HepG2 (cell line): ENCODE results near the gene KRTAP5-4. TPM values are rescaled to one million over a fixed set of nuclear protein-coding genes. Genes with fewer than 3 reads are reported as not detected.

Experiments used
- ARNTL ChIP-seq: sonication (generic); formaldehyde crosslinking; IDR thresholded peaks from 2 replicates; pipeline ENCODE4 v1.4.0; 2020; ENCODE audit warnings: mild to moderate bottlenecking, missing genetic modification reagents
- ATAD3A ChIP-seq: sonication (generic); formaldehyde crosslinking; IDR thresholded peaks from 2 replicates; pipeline ENCODE4 v1.4.0; 2020; ENCODE audit warnings: missing genetic modification reagents
- HNF4A ChIP-seq: sonication (generic); formaldehyde crosslinking; IDR thresholded peaks from 2 replicates; pipeline ENCODE4 v1.4.0; 2020; ENCODE audit warnings: missing genetic modification reagents
- HNRNPLL ChIP-seq: fragments of 200-400 bp; formaldehyde crosslinking; IDR thresholded peaks from 2 replicates; pipeline ENCODE4 v1.6.1; 2017; ENCODE audit warnings: mild to moderate bottlenecking, low read depth, low read length; ENCODE audit not compliant: poor library complexity, severe bottlenecking
- JUND ChIP-seq: sonication (generic); formaldehyde crosslinking; IDR thresholded peaks from 2 replicates; pipeline ENCODE4 v1.8.0; 2022; ENCODE audit warnings: mild to moderate bottlenecking, missing genetic modification reagents
- LCORL ChIP-seq, 2 experiments: fragments of 450-650 bp in 1 of 2; sonication (generic) in 1 of 2; formaldehyde crosslinking in 1 of 2; IDR thresholded peaks; 2 replicates each; pipeline versions ENCODE4 v1.5.0 to v1.6.1; 2017 to 2020; ENCODE audit warnings: antibody characterized with exemption in 1 of 2, missing genetic modification reagents in 1 of 2
- MED13 ChIP-seq: sonication (generic); formaldehyde crosslinking; IDR thresholded peaks from 2 replicates; pipeline ENCODE4 v1.5.0; 2020; ENCODE audit warnings: missing genetic modification reagents
- PHF21A ChIP-seq: sonication (generic); formaldehyde crosslinking; IDR thresholded peaks from 2 replicates; pipeline ENCODE4 v1.5.0; 2020; ENCODE audit warnings: mild to moderate bottlenecking, missing genetic modification reagents
- RXRB ChIP-seq: IDR thresholded peaks from 2 replicates; pipeline ENCODE4 v1.6.1; 2016; ENCODE audit warnings: borderline replicate concordance, missing genetic modification reagents, missing compliant biosample characterization
- SAFB2 ChIP-seq: sonication (generic); formaldehyde crosslinking; IDR thresholded peaks from 2 replicates; pipeline ENCODE4 v1.5.1; 2020; ENCODE audit warnings: missing genetic modification reagents, low read depth, mild to moderate bottlenecking, borderline replicate concordance
- TBX2 ChIP-seq: sonication (generic); formaldehyde crosslinking; IDR thresholded peaks from 2 replicates; pipeline ENCODE4 v1.5.0; 2020; ENCODE audit warnings: missing genetic modification reagents, mild to moderate bottlenecking, borderline replicate concordance
- TCF7 ChIP-seq: sonication (generic); IDR thresholded peaks from 2 replicates; pipeline ENCODE4 v1.6.1; 2016; ENCODE audit warnings: antibody characterized with exemption, low read depth
- ZBTB39 ChIP-seq: sonication (generic); formaldehyde crosslinking; IDR thresholded peaks from 2 replicates; pipeline ENCODE4 v1.5.0; 2020; ENCODE audit warnings: missing genetic modification reagents
- ZBTB43 ChIP-seq: sonication (generic); formaldehyde crosslinking; conservative IDR thresholded peaks from 2 replicates; pipeline ENCODE4 v1.4.0; 2020; ENCODE audit warnings: missing genetic modification reagents
- ZFAT ChIP-seq: sonication (generic); formaldehyde crosslinking; conservative IDR thresholded peaks from 2 replicates; pipeline ENCODE4 v1.8.1; 2023; ENCODE audit warnings: missing genetic modification reagents, inconsistent platforms
- ZFX ChIP-seq: sonication (generic); formaldehyde crosslinking; IDR thresholded peaks from 2 replicates; pipeline ENCODE4 v1.4.0; 2020; ENCODE audit warnings: mild to moderate bottlenecking, low read depth, missing genetic modification reagents, moderate library complexity
- ZKSCAN1 ChIP-seq: fragments of 150-350 bp; IDR thresholded peaks from 2 replicates; pipeline ENCODE4 v1.6.1; 2014; ENCODE audit warnings: low read length
- ZNF180 ChIP-seq: sonication (generic); formaldehyde crosslinking; IDR thresholded peaks from 2 replicates; pipeline ENCODE4 v1.4.0; 2020; ENCODE audit warnings: low read depth, missing genetic modification reagents, borderline replicate concordance
- ZNF362 ChIP-seq: sonication (generic); formaldehyde crosslinking; IDR thresholded peaks from 2 replicates; pipeline ENCODE4 v1.4.0; 2020; ENCODE audit warnings: missing genetic modification reagents, mild to moderate bottlenecking, borderline replicate concordance
- ZNF44 ChIP-seq: sonication (generic); formaldehyde crosslinking; IDR thresholded peaks from 2 replicates; pipeline ENCODE4 v1.5.1; 2020; ENCODE audit warnings: mild to moderate bottlenecking, missing genetic modification reagents
- ZNF580 ChIP-seq: IDR thresholded peaks from 2 replicates; pipeline ENCODE4 v1.6.1; 2016; ENCODE audit warnings: low read depth, borderline replicate concordance
- ZNF670 ChIP-seq: sonication (generic); formaldehyde crosslinking; IDR thresholded peaks from 2 replicates; pipeline ENCODE4 v1.8.0; 2022; ENCODE audit warnings: mild to moderate bottlenecking, missing genetic modification reagents, borderline replicate concordance
- polyA plus RNA-seq, 8 experiments: library from polyadenylated mRNA; depleted of rRNA in 3 of 8; stranded (reverse) in 7 of 8; unstranded in 1 of 8; fragments of >200 nt; fragmentation: Illumina TruSeq in 4 of 8; extraction: Trizol in 4 of 8; gene quantifications; 2 replicates each; pipeline versions ENCODE4 v1.2.1 to v1.2.3, GENCODE V29; 2011 to 2016; ENCODE audit warnings: low read depth in 4 of 8, missing spikeins in 1 of 8, mixed read lengths in 1 of 8; ENCODE audit not compliant: insufficient read depth in 1 of 8
- total RNA-seq, 5 experiments: library from RNA; depleted of rRNA; stranded (reverse); fragments of >200 nt; fragmentation: Illumina TruSeq; extraction: Trizol; gene quantifications; 2 replicates each; pipeline ENCODE4 v1.2.3, GENCODE V29; 2016; ENCODE audit warnings: low read depth in 1 of 5

KRTAP5-4 gene
- total and polyA plus RNA-seq, 2 of the 13 experiments (the other 11 are each of a cell fraction or from before 2014, with no cell fraction given): not detected

- TF ChIP-seq JUND (peak; percentile 34; the same call in 1 of the 2 replicates), TCF7 (peak; percentile 39; the same call in 1 of the 2 replicates), HNF4A (CRISPR knock-in tag) (peak; percentile 89), ZNF44 (CRISPR knock-in tag) (0 out of 2 replicates have a peak, but pooled peaks have one; percentile 52), LCORL (IDR thresholded peaks at IDR 0.05) (no peak), LCORL (CRISPR knock-in tag; IDR thresholded peaks at IDR 0.05) (peak; percentile 51; the same call in 1 of the 2 replicates), TBX2 (CRISPR knock-in tag) (peak; percentile 75), ZNF362 (CRISPR knock-in tag) (peak; percentile 23; the same call in 1 of the 2 replicates), ATAD3A (CRISPR knock-in tag) (no peak), ZNF670 (CRISPR knock-in tag) (0 out of 2 replicates have a peak, but pooled peaks have one; percentile 18), ZKSCAN1 (no peak), MED13 (CRISPR knock-in tag) (peak; percentile 37; the same call in 1 of the 2 replicates), ZNF580 (CRISPR knock-in tag) (peak; percentile 9; the same call in 1 of the 2 replicates), RXRB (CRISPR knock-in tag) (peak; percentile 87), ARNTL (peak; percentile 90), ZFAT (CRISPR knock-in tag) (no peak), ZFX (CRISPR knock-in tag) (peak; percentile 91), PHF21A (peak; percentile 58), ZBTB39 (CRISPR knock-in tag) (no peak), SAFB2 (no peak), ZNF180 (CRISPR knock-in tag) (no peak), ZBTB43 (CRISPR knock-in tag) (0 out of 2 replicates have a peak, but pooled peaks have one; percentile 32), HNRNPLL (no peak)
These were observed 32.6 kb upstream of the KRTAP5-4 start (continued) for GRCh38 chr11:1654388-1655167.
